ENCODE measurements around the gene TXK. TPM values are rescaled to one million over a fixed set of nuclear protein-coding genes. Genes with fewer than 3 reads are reported as not detected.

TXK gene
- total and polyA plus RNA-seq, 7 donors = 0.55 to 7.5 (median 0.99) TPM; not detected in 2

DNA sequence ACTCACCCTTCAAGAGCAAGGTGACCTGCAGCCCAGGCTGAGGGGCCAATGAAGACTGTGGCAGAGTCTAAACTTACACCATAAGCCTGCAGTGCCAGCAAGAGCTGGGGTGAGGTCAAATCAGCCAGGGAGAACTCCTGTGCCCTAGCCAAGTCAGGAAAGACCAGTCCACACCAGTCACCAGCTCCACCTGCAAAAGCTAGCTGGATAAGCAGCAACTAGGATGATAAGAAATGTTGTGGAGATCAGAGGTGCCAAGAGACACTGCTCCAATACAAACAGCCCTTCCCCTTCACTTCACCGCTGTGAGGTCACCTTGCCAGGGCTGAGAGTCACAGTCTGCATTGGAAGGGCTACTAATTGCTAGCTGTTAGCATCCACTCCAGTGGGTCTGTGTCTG is 86.2 kb downstream of the TXK start:
- Histone ChIP-seq H3K27me3 (peaks cover 0 to 16% (median 0%) of the 10 kb centered on the region in 3 donors), H3K36me3 (no peaks in the 10 kb centered on the region), H3K4me1 (no peaks in the 10 kb centered on the region), H3K4me3 (no peak overlapping the region), H3K27ac (no peak overlapping the region), H3K9me3 (no peaks in the 10 kb centered on the region)
- intact Hi-C loops (cut with DNase I) = no loop called here
- 23 to 53% methylated on average over 1 of the region's 1 CpG for WGBS, 2 donors
- TF ChIP-seq POLR2AphosphoS5 (IDR thresholded peaks at IDR 0.05) (no peak), CTCF (IDR thresholded peaks at IDR 0.05) (no peak), EP300 (IDR thresholded peaks at IDR 0.05) (no peak), POLR2A (IDR thresholded peaks at IDR 0.05) (no peak)
- DNase-seq = no peak

DNA sequence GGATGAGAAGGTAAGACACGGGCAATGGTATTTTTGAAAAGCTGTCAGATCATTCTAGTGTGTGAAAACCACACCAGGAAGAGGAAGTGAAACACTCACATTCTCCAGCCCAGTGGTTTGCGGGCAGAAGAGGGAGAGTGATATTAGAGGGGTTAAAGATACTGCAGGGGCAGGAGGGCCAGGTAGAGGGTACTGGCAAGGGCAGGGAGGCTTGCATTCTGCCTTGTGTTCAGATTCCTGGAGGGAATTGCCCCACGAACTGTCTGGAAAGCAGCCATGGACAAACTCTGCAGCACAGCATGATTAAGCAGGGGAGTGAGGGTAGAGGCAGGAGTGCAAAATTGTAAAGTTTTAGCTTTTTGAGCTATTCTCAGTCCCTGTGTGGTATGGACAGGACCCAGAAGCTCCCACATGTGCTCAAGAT is 86.6 kb downstream of the TXK start:
- TF ChIP-seq POLR2A (IDR thresholded peaks at IDR 0.05) (no peak), CTCF (IDR thresholded peaks at IDR 0.05) (no peak), POLR2AphosphoS5 (IDR thresholded peaks at IDR 0.05) (no peak), EP300 (IDR thresholded peaks at IDR 0.05) (no peak)
- Histone ChIP-seq H3K27me3 (peaks cover 0 to 16% (median 0%) of the 10 kb centered on the region in 3 donors), H3K4me1 (no peaks in the 10 kb centered on the region), H3K27ac (no peak overlapping the region), H3K9me3 (no peaks in the 10 kb centered on the region), H3K4me3 (no peak overlapping the region), H3K36me3 (no peaks in the 10 kb centered on the region)
- intact Hi-C loops (cut with DNase I) = no loop called here
- no peak for DNase-seq
- WGBS, 2 donors = 9 to 15% methylated on average over 3 of the region's 3 CpGs

GRCh38 chr4:48046059-48046458 is 88.0 kb downstream of the TXK start:
- Histone ChIP-seq H3K27me3 (peaks cover 0 to 16% (median 0%) of the 10 kb centered on the region in 3 donors), H3K36me3 (no peaks in the 10 kb centered on the region), H3K4me1 (no peaks in the 10 kb centered on the region), H3K9me3 (no peaks in the 10 kb centered on the region), H3K4me3 (no peak overlapping the region), H3K27ac (no peak overlapping the region)
- WGBS, 2 donors = 23 to 39% methylated on average over 3 of the region's 3 CpGs
- intact Hi-C loops (cut with DNase I) = no loop called here
- no peak for DNase-seq
- TF ChIP-seq CTCF (IDR thresholded peaks at IDR 0.05) (no peak), POLR2A (IDR thresholded peaks at IDR 0.05) (no peak), POLR2AphosphoS5 (IDR thresholded peaks at IDR 0.05) (no peak), EP300 (IDR thresholded peaks at IDR 0.05) (no peak)

DNA sequence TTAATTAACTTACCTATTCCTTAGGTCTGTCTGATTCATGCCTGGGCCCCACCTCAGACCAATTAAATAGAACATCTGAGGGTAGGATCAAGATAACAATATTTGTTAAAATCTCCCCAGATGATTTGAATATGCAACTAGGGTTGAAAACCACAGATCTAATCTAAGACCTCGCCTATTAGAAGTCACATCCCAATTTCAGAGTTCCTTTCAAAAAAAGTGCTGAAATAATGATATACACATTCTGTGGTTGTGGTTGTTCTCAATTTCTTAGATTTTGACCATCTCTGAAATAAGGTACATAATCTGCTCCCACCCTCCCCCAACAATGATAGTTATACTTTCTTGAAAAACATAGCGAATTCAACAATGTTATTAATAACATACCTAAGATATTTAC is 89.8 kb downstream of the TXK start:
- H3K27ac ChIP-seq = no peak overlapping the region
- WGBS, 2 donors = 69 to 88% methylated on average over 2 of the region's 2 CpGs
- no peaks in the 10 kb centered on the region for H3K36me3 ChIP-seq
- no peaks in the 10 kb centered on the region for H3K9me3 ChIP-seq
- intact Hi-C loops (cut with DNase I) = no loop called here
- H3K27me3 ChIP-seq = peaks cover 0 to 16% (median 0%) of the 10 kb centered on the region in 3 donors
- TF ChIP-seq POLR2A (IDR thresholded peaks at IDR 0.05) (no peak), CTCF (IDR thresholded peaks at IDR 0.05) (no peak), POLR2AphosphoS5 (IDR thresholded peaks at IDR 0.05) (no peak), EP300 (IDR thresholded peaks at IDR 0.05) (no peak)
- DNase-seq = no peak
- H3K4me1 ChIP-seq = no peaks in the 10 kb centered on the region
- H3K4me3 ChIP-seq = no peak overlapping the region

GRCh38 chr4:48043504-48043903 is 90.5 kb downstream of the TXK start:
- Histone ChIP-seq H3K4me1 (no peaks in the 10 kb centered on the region), H3K27ac (no peak overlapping the region), H3K4me3 (no peak overlapping the region), H3K27me3 (peaks cover 0 to 16% (median 0%) of the 10 kb centered on the region in 3 donors), H3K36me3 (no peaks in the 10 kb centered on the region), H3K9me3 (no peaks in the 10 kb centered on the region)
- intact Hi-C loops (cut with DNase I) = no loop called here
- TF ChIP-seq CTCF (IDR thresholded peaks at IDR 0.05) (no peak), POLR2A (IDR thresholded peaks at IDR 0.05) (no peak), POLR2AphosphoS5 (IDR thresholded peaks at IDR 0.05) (no peak), EP300 (IDR thresholded peaks at IDR 0.05) (no peak)
- 80 to 81% methylated on average over 2 of the region's 2 CpGs for WGBS, 2 donors
- no peak for DNase-seq
